Ovary (tissue), 3 donors: Measurements from ENCODE around the gene TMPRSS5.

Experiments
- CTCF ChIP-seq, 3 donors: fragments of 450-650 bp in 2 of 3; fragments of 200-600 bp in 1 of 3; IDR thresholded peaks; one replicate each; pipeline versions ENCODE4 v1.5.1 to v1.8.0; 2016 to 2022; ENCODE audit warnings: antibody characterized with exemption in 3 of 3, mild to moderate bottlenecking in 1 of 3
- EP300 ChIP-seq: sonication (generic); formaldehyde crosslinking; IDR thresholded peaks from one replicate; pipeline ENCODE4 v1.6.1; 2017; ENCODE audit warnings: antibody characterized with exemption
- POLR2A ChIP-seq: fragments of 450-650 bp; IDR thresholded peaks from one replicate; pipeline ENCODE4 v1.6.1; 2017; ENCODE audit warnings: antibody characterized with exemption, mild to moderate bottlenecking, moderate library complexity
- donor health status: DM: no; HTN: no; CAD: no.

- no peak for TF ChIP-seq POLR2A
- no peak for TF ChIP-seq CTCF (IDR thresholded peaks at IDR 0.05)
- TF ChIP-seq EP300 = no peak
These were observed 50.3 kb downstream of the TMPRSS5 start for GRCh38 chr11:113655771-113656170.
